Testis (tissue), 2 donors: Measurements from ENCODE around the gene GALNT4.

Experiments
- CTCF ChIP-seq, 3 experiments: fragments of 450-650 bp in 2 of 3; fragments of 200-600 bp in 1 of 3; sonication (generic) in 1 of 3; IDR thresholded peaks; one replicate each; pipeline ENCODE4 v1.5.1; 2016 to 2019; ENCODE audit warnings: antibody characterized with exemption in 3 of 3, mild to moderate bottlenecking in 2 of 3, moderate library complexity in 1 of 3
- POLR2A ChIP-seq: fragments of 450-650 bp; IDR thresholded peaks from one replicate; pipeline ENCODE4 v1.6.1; 2017; ENCODE audit warnings: antibody characterized with exemption, mild to moderate bottlenecking, moderate library complexity

DNA sequence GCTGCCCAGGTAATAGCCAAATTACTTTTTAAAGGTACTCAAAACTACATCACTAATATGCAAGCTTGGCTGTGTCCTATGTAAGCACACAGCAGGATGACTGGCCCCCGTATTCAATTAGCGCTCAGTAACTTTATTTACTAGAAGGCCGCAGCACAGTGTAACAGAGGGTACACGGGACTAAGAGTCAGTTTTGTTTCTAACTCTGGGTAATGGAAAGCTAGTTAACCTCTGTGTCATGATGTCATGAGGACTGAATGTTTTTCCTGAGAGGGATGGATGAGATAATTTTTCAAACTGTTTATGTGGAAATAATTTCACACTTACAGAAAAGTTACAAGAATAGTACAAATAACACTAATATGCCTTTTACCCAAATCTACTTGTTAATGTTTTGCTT, 27.1 kb downstream of the GALNT4 start:
- no peak for TF ChIP-seq CTCF (IDR thresholded peaks at IDR 0.05)
- no peak for TF ChIP-seq POLR2A
